ENCODE measurements around the gene KBTBD13. TPM values are rescaled to one million over a fixed set of nuclear protein-coding genes. Genes with fewer than 3 reads are reported as not detected.

KBTBD13 gene
- total and polyA plus RNA-seq, 12 donors, result not detected

DNA sequence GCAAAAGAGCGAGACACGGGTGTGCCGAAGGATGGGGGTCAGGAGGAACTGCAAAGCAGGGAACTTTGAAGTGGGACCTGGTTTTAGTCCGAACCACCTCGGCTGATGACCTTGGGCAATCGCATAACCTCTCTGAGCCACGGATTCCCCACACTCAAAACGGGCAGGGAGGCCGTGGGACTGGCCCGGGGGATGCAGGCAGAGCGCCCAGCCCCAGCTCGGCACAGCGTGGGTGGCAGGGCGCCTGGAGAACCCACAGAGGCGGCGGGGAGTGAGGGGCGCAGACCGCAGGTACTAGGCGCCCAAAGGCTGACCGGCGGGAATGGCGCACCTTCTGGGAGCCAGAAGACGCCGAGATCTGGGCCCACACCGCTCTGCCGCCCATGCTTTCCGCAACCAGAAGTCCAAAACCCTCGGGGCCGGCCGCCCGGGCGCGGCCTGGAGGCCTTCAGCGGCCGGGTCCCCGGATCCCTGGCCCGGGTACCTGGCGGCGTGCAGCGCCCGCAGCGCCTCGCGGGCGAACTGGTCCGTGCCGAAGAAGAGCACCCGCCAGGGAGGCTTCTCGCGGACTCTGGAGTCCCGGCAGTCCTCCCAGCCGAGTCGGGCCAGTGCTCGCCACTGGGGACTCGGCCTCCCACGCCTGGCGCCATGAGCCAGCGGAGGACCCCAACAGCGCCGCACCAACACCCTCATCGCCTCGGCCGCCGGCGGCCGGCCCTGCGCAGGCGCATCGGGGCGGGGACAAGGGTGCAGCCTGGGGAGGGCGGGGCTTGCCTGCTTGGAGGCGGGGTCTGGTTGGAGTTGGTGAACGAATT is 47.4 kb upstream of the KBTBD13 start, which contains the start of gene MTFMT:
Gene MTFMT, minus strand, starts transcription at position 719 of the 815 bp plus-strand sequence. Its CDS starts 26 bp downstream, at position 693.
- Histone ChIP-seq H3K36me3 (replicated peaks in 1 of 2) (peaks cover 0 to 19% of the 10 kb centered on the region in 2 donors), H3K27me3 (no peaks in the 10 kb centered on the region), H3K27ac (peak within 1 kb of the TSS in 4 of 5 donors; percentile 4 to 64 (median 60)), H3K4me1 (replicated peaks in 1 of 2) (peaks cover 7 to 12% of the 10 kb centered on the region in 2 donors), H3K9me3 (replicated peaks in 1 of 3) (no peaks in the 10 kb centered on the region), H3K4me3 (peak within 1 kb of the TSS; percentile 40 to 95 (median 68))
- TF ChIP-seq, protein P1, sequence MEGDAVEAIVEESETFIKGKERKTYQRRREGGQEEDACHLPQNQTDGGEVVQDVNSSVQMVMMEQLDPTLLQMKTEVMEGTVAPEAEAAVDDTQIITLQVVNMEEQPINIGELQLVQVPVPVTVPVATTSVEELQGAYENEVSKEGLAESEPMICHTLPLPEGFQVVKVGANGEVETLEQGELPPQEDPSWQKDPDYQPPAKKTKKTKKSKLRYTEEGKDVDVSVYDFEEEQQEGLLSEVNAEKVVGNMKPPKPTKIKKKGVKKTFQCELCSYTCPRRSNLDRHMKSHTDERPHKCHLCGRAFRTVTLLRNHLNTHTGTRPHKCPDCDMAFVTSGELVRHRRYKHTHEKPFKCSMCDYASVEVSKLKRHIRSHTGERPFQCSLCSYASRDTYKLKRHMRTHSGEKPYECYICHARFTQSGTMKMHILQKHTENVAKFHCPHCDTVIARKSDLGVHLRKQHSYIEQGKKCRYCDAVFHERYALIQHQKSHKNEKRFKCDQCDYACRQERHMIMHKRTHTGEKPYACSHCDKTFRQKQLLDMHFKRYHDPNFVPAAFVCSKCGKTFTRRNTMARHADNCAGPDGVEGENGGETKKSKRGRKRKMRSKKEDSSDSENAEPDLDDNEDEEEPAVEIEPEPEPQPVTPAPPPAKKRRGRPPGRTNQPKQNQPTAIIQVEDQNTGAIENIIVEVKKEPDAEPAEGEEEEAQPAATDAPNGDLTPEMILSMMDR (IDR thresholded peaks at IDR 0.05), result peak in 1 of 6 experiments; percentile 15
- TF ChIP-seq POLR2A (IDR thresholded peaks at IDR 0.05), result peak; percentile 67 to 79
- 0 to 1% (median 0%) methylated on average over 13 to 73 of the region's 73 CpGs for WGBS, 4 donors
- DNase-seq, result peak; percentile 85 to 94 (median 92)
- intact Hi-C loops (cut with DNase I), result no loop called here

DNA sequence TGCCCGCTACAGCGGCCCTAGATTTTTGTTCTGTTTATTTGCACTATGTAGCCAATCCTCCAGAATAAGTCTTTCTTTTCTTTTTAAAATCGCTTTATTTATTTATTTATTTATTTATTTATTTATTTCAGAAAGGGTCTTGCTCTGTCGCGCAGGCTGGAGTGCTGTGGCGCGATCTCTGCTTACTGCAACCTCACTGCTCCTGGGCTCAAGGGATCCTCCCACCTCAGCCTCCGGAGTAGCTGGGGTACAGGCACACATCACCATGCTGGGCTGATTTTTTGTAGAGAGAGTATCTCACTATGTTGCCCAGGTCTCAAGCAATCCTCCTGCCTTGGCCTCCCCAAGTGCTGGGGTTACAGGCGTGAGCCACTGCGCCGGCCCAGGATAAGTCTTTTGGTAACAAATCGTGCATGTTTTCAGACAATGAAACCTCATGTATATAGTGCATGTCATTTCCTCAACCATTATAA is 46.8 kb upstream of the KBTBD13 start:
- Histone ChIP-seq H3K27ac (peak overlapping the region in 1 of 5 donors; percentile 64), H3K27me3 (no peaks in the 10 kb centered on the region), H3K4me3 (peak overlapping the region in 2 of 4 donors; percentile 73 to 95), H3K4me1 (replicated peaks in 1 of 2) (peaks cover 7 to 12% of the 10 kb centered on the region in 2 donors), H3K36me3 (replicated peaks in 1 of 2) (peaks cover 0 to 16% of the 10 kb centered on the region in 2 donors), H3K9me3 (replicated peaks in 1 of 3) (no peaks in the 10 kb centered on the region)
- DNase-seq, result no peak
- TF ChIP-seq, protein P1 (IDR thresholded peaks at IDR 0.05), result no peak
- 61 to 64% (median 61%) methylated on average over 12 of the region's 12 CpGs for WGBS, 4 donors
- intact Hi-C loops (cut with DNase I), result no loop called here

DNA sequence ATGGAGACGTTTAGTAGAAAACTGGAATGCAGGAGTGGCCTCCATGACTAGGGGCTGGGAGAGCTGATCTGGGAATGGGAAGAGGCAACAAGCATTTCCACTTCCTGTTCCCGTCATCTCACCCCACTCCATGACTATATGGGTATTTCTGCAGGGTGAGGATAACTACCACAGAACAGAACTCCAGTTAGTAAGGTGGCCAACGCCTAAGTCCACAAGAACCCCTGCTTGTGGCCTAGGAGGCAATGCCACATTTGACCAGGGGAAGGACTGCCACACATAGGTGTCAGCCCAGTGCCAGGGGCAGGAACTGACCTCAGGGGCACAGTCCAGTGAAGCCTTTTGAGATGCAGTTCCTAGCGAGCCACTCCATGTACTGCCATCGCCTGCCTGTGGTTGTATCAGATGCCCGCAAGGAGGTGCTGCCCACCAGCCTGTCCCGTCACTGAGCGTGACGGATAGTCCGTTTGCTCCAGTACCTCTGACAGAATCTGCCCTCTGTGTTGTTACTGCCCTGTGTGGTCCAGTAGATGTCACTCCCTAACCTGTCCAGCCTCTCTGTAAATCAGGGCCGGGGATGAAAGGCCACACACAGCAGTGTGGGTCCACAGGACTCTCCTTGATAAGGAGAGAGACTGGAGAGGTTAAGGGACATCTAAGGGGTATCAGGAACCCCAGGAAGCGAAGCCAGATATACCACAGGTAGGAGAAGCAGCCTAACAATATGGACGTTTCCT is 43.6 kb upstream of the KBTBD13 start:
- no peak for TF ChIP-seq POLR2A (IDR thresholded peaks at IDR 0.05)
- TF ChIP-seq, protein P1 (IDR thresholded peaks at IDR 0.05), result peak; percentile 29 to 66 (median 51)
- Histone ChIP-seq H3K4me1 (replicated peaks in 1 of 2) (peaks cover 7 to 9% of the 10 kb centered on the region in 2 donors), H3K27me3 (no peaks in the 10 kb centered on the region), H3K36me3 (replicated peaks in 1 of 2) (no peaks in the 10 kb centered on the region), H3K27ac (no peak overlapping the region), H3K4me3 (no peak overlapping the region), H3K9me3 (replicated peaks in 1 of 3) (no peaks in the 10 kb centered on the region)
- DNase-seq, result peak in 6 of 7 donors; percentile 31 to 78 (median 66)
- intact Hi-C loops (cut with DNase I), result no loop called here
- WGBS, 4 donors, result 25 to 41% (median 33%) methylated on average over 9 to 13 of the region's 13 CpGs

DNA sequence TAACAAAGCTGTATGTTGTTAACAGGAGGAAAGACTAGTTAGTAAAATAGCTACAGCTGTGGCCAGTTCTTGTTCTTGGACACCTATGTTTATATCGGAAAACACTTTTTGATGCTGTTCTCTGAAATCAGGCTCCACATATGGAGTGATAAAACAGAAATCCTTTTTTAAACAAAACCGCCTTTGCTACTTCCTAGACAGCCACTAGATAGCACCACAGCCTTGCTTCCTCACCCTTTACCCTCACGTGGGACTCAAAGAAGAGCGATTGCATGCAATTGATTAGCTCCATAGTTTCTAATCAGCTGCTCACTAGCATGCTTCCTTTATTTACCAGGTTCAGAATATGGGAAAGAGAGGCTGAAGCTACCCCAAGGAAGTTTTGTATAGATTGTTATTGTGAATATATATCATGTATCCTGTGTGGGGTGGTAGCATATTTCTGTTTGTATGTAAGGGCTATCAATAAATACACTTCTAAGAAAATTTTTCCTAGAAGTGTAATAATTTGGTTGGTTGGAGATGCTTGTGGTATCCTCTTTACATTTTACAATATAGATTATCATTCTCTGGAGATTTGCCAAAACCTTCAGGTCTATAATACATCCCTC is 42.8 kb upstream of the KBTBD13 start:
- H3K27ac ChIP-seq, result no peak overlapping the region
- intact Hi-C loops (cut with DNase I), result no loop called here
- 10 to 15% (median 13%) methylated on average over 4 of the region's 4 CpGs for WGBS, 4 donors

More for the DNA sequence above, 42.8 kb upstream of the KBTBD13 start:
- Histone ChIP-seq H3K9me3 (replicated peaks in 1 of 3) (no peaks in the 10 kb centered on the region), H3K4me1 (replicated peaks in 1 of 2) (peaks cover under 1% of the 10 kb centered on the region in 2 donors), H3K4me3 (no peak overlapping the region), H3K36me3 (replicated peaks in 1 of 2) (no peaks in the 10 kb centered on the region), H3K27me3 (no peaks in the 10 kb centered on the region)
- no peak for DNase-seq
- TF ChIP-seq, protein P1 (IDR thresholded peaks at IDR 0.05), result peak in 5 of 6 experiments; percentile 27 to 51 (median 46)
- TF ChIP-seq POLR2A (IDR thresholded peaks at IDR 0.05), result no peak
